ENCODE results near the gene CASP2.

DNA sequence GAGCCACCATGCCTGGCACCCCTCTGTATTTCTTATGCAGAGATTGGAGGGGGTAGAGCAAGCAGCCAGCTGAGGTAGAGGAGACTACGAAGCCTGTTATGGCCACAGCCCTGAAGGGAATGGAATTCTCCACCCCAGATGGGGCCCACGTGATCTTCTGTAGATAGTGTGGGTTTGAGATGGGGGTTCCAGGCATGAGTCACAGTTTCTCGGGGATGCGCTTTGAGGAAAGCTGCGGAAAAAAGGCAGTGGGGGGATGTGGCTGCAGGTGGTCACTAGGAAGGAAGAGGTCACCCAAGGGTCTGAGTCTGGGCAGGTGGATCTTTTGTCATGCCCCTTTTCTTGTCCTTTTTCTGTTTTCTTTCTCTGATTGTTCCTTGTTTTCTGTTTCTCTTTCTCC lies 62.9 kb downstream of the CASP2 start:
- TF ChIP-seq, protein P1, sequence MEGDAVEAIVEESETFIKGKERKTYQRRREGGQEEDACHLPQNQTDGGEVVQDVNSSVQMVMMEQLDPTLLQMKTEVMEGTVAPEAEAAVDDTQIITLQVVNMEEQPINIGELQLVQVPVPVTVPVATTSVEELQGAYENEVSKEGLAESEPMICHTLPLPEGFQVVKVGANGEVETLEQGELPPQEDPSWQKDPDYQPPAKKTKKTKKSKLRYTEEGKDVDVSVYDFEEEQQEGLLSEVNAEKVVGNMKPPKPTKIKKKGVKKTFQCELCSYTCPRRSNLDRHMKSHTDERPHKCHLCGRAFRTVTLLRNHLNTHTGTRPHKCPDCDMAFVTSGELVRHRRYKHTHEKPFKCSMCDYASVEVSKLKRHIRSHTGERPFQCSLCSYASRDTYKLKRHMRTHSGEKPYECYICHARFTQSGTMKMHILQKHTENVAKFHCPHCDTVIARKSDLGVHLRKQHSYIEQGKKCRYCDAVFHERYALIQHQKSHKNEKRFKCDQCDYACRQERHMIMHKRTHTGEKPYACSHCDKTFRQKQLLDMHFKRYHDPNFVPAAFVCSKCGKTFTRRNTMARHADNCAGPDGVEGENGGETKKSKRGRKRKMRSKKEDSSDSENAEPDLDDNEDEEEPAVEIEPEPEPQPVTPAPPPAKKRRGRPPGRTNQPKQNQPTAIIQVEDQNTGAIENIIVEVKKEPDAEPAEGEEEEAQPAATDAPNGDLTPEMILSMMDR (IDR thresholded peaks at IDR 0.05; ENCODE audit: low read depth, low read length): no peak
- TF ChIP-seq POLR2A (IDR thresholded peaks at IDR 0.05; ENCODE audit: extremely low read depth, insufficient read length): no peak
- TF ChIP-seq MYC (IDR thresholded peaks at IDR 0.05; ENCODE audit: low read depth, low read length): no peak
